ENCODE measurements around the gene COL8A2.
A peak's percentile ranks its signal among the peaks of the same experiment; 100 is the strongest.

COL8A2 gene

GRCh38 chr1:36118447-36119204 is 6.4 kb downstream of the COL8A2 start:
- DNase-seq (ENCODE audit: low read depth, low spot score) = no peak
- Histone ChIP-seq H3K9me3 (ENCODE audit: insufficient read depth, low read length) (no peaks in the 10 kb centered on the region), H3K36me3 (ENCODE audit: insufficient read depth, insufficient read length, low read length) (no peaks in the 10 kb centered on the region), H3K4me3 (ENCODE audit: insufficient read length, low read depth) (no peak overlapping the region), H3K27me3 (ENCODE audit: insufficient read depth, insufficient read length) (peaks cover 15% of the 10 kb centered on the region), H3K4me1 (ENCODE audit: insufficient read depth, insufficient read length) (peaks cover 31% of the 10 kb centered on the region), H3K9ac (ENCODE audit: insufficient read length, low read depth) (no peak overlapping the region)
- TF ChIP-seq SUZ12 (IDR thresholded peaks at IDR 0.05; ENCODE audit: extremely low read depth, insufficient read depth, insufficient read length) (no peak), YY1 (IDR thresholded peaks at IDR 0.05; ENCODE audit: insufficient read depth, insufficient read length) (no peak), ZNF274 (IDR thresholded peaks at IDR 0.05; ENCODE audit: low read depth, low read length) (no peak)

- Histone ChIP-seq H3K4me3 (ENCODE audit: insufficient read length, low read depth) (no peak overlapping the region), H3K9ac (ENCODE audit: insufficient read length, low read depth) (peak overlapping the region; percentile 6), H3K27me3 (ENCODE audit: insufficient read depth, insufficient read length) (no peaks in the 10 kb centered on the region), H3K36me3 (ENCODE audit: insufficient read depth, insufficient read length, low read length) (no peaks in the 10 kb centered on the region), H3K4me1 (ENCODE audit: insufficient read depth, insufficient read length) (peaks cover 36% of the 10 kb centered on the region), H3K9me3 (ENCODE audit: insufficient read depth, low read length) (no peaks in the 10 kb centered on the region)
- TF ChIP-seq SUZ12 (IDR thresholded peaks at IDR 0.05; ENCODE audit: extremely low read depth, insufficient read depth, insufficient read length) = no peak
- TF ChIP-seq YY1 (IDR thresholded peaks at IDR 0.05; ENCODE audit: insufficient read depth, insufficient read length) = no peak
- TF ChIP-seq ZNF274 (IDR thresholded peaks at IDR 0.05; ENCODE audit: low read depth, low read length) = no peak
- no peak for DNase-seq (ENCODE audit: low read depth, low spot score)
Observed at GRCh38 chr1:36116901-36117300, 8.1 kb downstream of the COL8A2 start.

- H3K4me1 ChIP-seq (ENCODE audit: insufficient read depth, insufficient read length) = peaks cover 36% of the 10 kb centered on the region
- H3K9me3 ChIP-seq (ENCODE audit: insufficient read depth, low read length) = no peaks in the 10 kb centered on the region
- H3K36me3 ChIP-seq (ENCODE audit: insufficient read depth, insufficient read length, low read length) = no peaks in the 10 kb centered on the region
- no peaks in the 10 kb centered on the region for H3K27me3 ChIP-seq (ENCODE audit: insufficient read depth, insufficient read length)
- no peak overlapping the region for H3K9ac ChIP-seq (ENCODE audit: insufficient read length, low read depth)
- DNase-seq (ENCODE audit: low read depth, low spot score) = no peak
- TF ChIP-seq SUZ12 (IDR thresholded peaks at IDR 0.05; ENCODE audit: extremely low read depth, insufficient read depth, insufficient read length) = no peak
- no peak for TF ChIP-seq ZNF274 (IDR thresholded peaks at IDR 0.05; ENCODE audit: low read depth, low read length)
- TF ChIP-seq YY1 (IDR thresholded peaks at IDR 0.05; ENCODE audit: insufficient read depth, insufficient read length) = no peak
- H3K4me3 ChIP-seq (ENCODE audit: insufficient read length, low read depth) = no peak overlapping the region
Observed at GRCh38 chr1:36115931-36116330, 9.1 kb downstream of the COL8A2 start.

GRCh38 chr1:36115200-36115669 is 9.8 kb downstream of the COL8A2 start:
- H3K9ac ChIP-seq (ENCODE audit: insufficient read length, low read depth) = peak overlapping the region; percentile 34
- TF ChIP-seq SUZ12 (IDR thresholded peaks at IDR 0.05; ENCODE audit: extremely low read depth, insufficient read depth, insufficient read length) (no peak), ZNF274 (IDR thresholded peaks at IDR 0.05; ENCODE audit: low read depth, low read length) (no peak), YY1 (IDR thresholded peaks at IDR 0.05; ENCODE audit: insufficient read depth, insufficient read length) (no peak)
- H3K9me3 ChIP-seq (ENCODE audit: insufficient read depth, low read length) = no peaks in the 10 kb centered on the region
- H3K4me3 ChIP-seq (ENCODE audit: insufficient read length, low read depth) = no peak overlapping the region
- no peaks in the 10 kb centered on the region for H3K36me3 ChIP-seq (ENCODE audit: insufficient read depth, insufficient read length, low read length)
- peaks cover 36% of the 10 kb centered on the region for H3K4me1 ChIP-seq (ENCODE audit: insufficient read depth, insufficient read length)
- H3K27me3 ChIP-seq (ENCODE audit: insufficient read depth, insufficient read length) = no peaks in the 10 kb centered on the region
- no peak for DNase-seq (ENCODE audit: low read depth, low spot score)

GRCh38 chr1:36114371-36114770 is 10.7 kb downstream of the COL8A2 start:
- Histone ChIP-seq H3K4me3 (ENCODE audit: insufficient read length, low read depth) (no peak overlapping the region), H3K36me3 (ENCODE audit: insufficient read depth, insufficient read length, low read length) (no peaks in the 10 kb centered on the region), H3K27me3 (ENCODE audit: insufficient read depth, insufficient read length) (no peaks in the 10 kb centered on the region), H3K4me1 (ENCODE audit: insufficient read depth, insufficient read length) (peaks cover 35% of the 10 kb centered on the region), H3K9me3 (ENCODE audit: insufficient read depth, low read length) (no peaks in the 10 kb centered on the region), H3K9ac (ENCODE audit: insufficient read length, low read depth) (peak overlapping the region; percentile 18)
- no peak for TF ChIP-seq ZNF274 (IDR thresholded peaks at IDR 0.05; ENCODE audit: low read depth, low read length)
- TF ChIP-seq YY1 (IDR thresholded peaks at IDR 0.05; ENCODE audit: insufficient read depth, insufficient read length) = no peak
- no peak for TF ChIP-seq SUZ12 (IDR thresholded peaks at IDR 0.05; ENCODE audit: extremely low read depth, insufficient read depth, insufficient read length)
- DNase-seq (ENCODE audit: low read depth, low spot score) = no peak

- TF ChIP-seq SUZ12 (IDR thresholded peaks at IDR 0.05; ENCODE audit: extremely low read depth, insufficient read depth, insufficient read length) = no peak
- TF ChIP-seq ZNF274 (IDR thresholded peaks at IDR 0.05; ENCODE audit: low read depth, low read length) = no peak
- no peak for TF ChIP-seq YY1 (IDR thresholded peaks at IDR 0.05; ENCODE audit: insufficient read depth, insufficient read length)
- H3K4me3 ChIP-seq (ENCODE audit: insufficient read length, low read depth) = no peak overlapping the region
- no peaks in the 10 kb centered on the region for H3K36me3 ChIP-seq (ENCODE audit: insufficient read depth, insufficient read length, low read length)
- no peak for DNase-seq (ENCODE audit: low read depth, low spot score)
- H3K27me3 ChIP-seq (ENCODE audit: insufficient read depth, insufficient read length) = no peaks in the 10 kb centered on the region
- peaks cover 35% of the 10 kb centered on the region for H3K4me1 ChIP-seq (ENCODE audit: insufficient read depth, insufficient read length)
- H3K9me3 ChIP-seq (ENCODE audit: insufficient read depth, low read length) = no peaks in the 10 kb centered on the region
- H3K9ac ChIP-seq (ENCODE audit: insufficient read length, low read depth) = no peak overlapping the region
Observed at GRCh38 chr1:36112823-36113222, 12.2 kb downstream of the COL8A2 start.

GRCh38 chr1:36111151-36111550 is 13.9 kb downstream of the COL8A2 start:
- Histone ChIP-seq H3K4me1 (ENCODE audit: insufficient read depth, insufficient read length) (peaks cover 40% of the 10 kb centered on the region), H3K9me3 (ENCODE audit: insufficient read depth, low read length) (no peaks in the 10 kb centered on the region), H3K36me3 (ENCODE audit: insufficient read depth, insufficient read length, low read length) (no peaks in the 10 kb centered on the region), H3K4me3 (ENCODE audit: insufficient read length, low read depth) (no peak overlapping the region), H3K9ac (ENCODE audit: insufficient read length, low read depth) (no peak overlapping the region), H3K27me3 (ENCODE audit: insufficient read depth, insufficient read length) (no peaks in the 10 kb centered on the region)
- TF ChIP-seq SUZ12 (IDR thresholded peaks at IDR 0.05; ENCODE audit: extremely low read depth, insufficient read depth, insufficient read length) = no peak
- TF ChIP-seq ZNF274 (IDR thresholded peaks at IDR 0.05; ENCODE audit: low read depth, low read length) = no peak
- TF ChIP-seq YY1 (IDR thresholded peaks at IDR 0.05; ENCODE audit: insufficient read depth, insufficient read length) = no peak
- DNase-seq (ENCODE audit: low read depth, low spot score) = no peak

Data from NT2/D1 (cell line).